Measurements from ENCODE around the gene CIAO3. TPM values are rescaled to one million over a fixed set of nuclear protein-coding genes. Genes with fewer than 3 reads are reported as not detected.

The CIAO3 gene
- total RNA-seq, 1 donor from 2014 or later, result 24.2 TPM

DNA sequence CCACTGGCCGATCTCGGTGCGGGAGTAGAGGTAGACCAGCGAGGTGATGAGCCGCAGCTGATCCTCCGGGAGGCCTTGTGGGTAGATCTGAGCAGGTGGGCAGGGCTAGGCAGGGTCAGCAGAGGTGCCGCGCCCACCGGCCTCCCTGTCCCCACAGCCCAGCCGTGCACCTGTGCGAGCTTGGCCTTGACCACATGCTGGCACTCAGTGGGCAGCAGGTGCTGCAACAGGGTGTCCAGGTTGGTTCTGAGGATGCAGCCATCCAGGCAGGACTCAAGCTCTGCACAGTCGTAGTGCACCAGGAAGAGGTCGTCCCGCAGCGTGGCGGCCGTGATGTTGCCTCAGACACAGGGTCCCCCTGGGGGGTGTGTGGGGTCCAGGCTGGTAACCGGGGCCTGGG lies 32.2 kb upstream of the CIAO3 start:
- ATAC-seq (no peak), DNase-seq (no peak)
- intact Hi-C loops (cut with DNase I), result no loop called here
- H3K4me3 ChIP-seq, result no peak overlapping the region
- no peaks in the 10 kb centered on the region for H3K27me3 ChIP-seq
- no peaks in the 10 kb centered on the region for H3K4me1 ChIP-seq
- no peaks in the 10 kb centered on the region for H3K9me3 ChIP-seq
- no peaks in the 10 kb centered on the region for H3K36me3 ChIP-seq
- H3K27ac ChIP-seq, result no peak overlapping the region
- TF ChIP-seq, protein P1, sequence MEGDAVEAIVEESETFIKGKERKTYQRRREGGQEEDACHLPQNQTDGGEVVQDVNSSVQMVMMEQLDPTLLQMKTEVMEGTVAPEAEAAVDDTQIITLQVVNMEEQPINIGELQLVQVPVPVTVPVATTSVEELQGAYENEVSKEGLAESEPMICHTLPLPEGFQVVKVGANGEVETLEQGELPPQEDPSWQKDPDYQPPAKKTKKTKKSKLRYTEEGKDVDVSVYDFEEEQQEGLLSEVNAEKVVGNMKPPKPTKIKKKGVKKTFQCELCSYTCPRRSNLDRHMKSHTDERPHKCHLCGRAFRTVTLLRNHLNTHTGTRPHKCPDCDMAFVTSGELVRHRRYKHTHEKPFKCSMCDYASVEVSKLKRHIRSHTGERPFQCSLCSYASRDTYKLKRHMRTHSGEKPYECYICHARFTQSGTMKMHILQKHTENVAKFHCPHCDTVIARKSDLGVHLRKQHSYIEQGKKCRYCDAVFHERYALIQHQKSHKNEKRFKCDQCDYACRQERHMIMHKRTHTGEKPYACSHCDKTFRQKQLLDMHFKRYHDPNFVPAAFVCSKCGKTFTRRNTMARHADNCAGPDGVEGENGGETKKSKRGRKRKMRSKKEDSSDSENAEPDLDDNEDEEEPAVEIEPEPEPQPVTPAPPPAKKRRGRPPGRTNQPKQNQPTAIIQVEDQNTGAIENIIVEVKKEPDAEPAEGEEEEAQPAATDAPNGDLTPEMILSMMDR (IDR thresholded peaks at IDR 0.05), result no peak

DNA sequence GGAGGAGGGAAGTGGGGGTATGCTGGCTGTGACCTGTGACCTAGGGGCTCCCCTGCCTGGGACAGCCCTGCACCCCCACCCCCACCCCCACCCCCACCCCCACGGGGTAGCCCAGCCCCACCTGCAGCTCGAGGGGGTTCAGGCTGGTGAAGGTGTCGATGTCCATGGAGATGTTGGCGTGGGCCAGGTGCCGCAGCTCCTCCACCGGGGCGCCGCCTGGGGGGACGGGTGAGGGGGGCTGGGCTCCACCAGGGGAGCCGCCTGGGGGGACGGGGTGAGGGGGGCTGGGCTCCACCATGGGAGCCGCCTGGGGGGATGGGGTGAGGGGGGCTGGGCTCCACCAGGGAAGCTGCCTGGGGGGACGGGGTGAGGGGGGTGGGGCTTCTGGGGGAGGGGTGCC lies 29.6 kb upstream of the CIAO3 start:
- TF ChIP-seq, protein P1 (IDR thresholded peaks at IDR 0.05), result no peak
- Histone ChIP-seq H3K27me3 (no peaks in the 10 kb centered on the region), H3K36me3 (no peaks in the 10 kb centered on the region), H3K4me3 (no peak overlapping the region), H3K27ac (no peak overlapping the region), H3K4me1 (no peaks in the 10 kb centered on the region), H3K9me3 (no peaks in the 10 kb centered on the region)
- ATAC-seq (no peak), DNase-seq (no peak)
- intact Hi-C loops (cut with DNase I), result no loop called here

DNA sequence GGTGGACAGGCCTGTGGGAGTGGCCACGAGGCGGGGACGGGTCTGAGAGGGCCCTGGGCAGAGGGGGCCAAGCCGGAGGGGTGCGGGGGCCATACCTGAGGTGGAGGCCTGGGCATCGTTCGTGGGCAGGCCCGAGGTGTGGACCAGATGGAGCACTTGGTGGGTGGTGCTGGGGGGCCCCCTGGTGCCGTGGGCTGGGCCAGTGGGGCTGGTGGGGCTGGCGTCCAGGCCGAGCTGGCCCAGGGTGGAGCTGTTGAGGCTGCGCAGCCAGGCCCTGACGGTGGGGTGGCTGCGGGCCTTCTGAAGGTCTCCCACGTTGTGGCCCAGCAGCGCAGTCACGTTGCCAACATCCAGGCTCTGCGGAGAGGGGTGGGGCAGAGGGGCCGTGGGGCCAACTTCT lies 29.1 kb upstream of the CIAO3 start:
- H3K27me3 ChIP-seq, result no peaks in the 10 kb centered on the region

DNA sequence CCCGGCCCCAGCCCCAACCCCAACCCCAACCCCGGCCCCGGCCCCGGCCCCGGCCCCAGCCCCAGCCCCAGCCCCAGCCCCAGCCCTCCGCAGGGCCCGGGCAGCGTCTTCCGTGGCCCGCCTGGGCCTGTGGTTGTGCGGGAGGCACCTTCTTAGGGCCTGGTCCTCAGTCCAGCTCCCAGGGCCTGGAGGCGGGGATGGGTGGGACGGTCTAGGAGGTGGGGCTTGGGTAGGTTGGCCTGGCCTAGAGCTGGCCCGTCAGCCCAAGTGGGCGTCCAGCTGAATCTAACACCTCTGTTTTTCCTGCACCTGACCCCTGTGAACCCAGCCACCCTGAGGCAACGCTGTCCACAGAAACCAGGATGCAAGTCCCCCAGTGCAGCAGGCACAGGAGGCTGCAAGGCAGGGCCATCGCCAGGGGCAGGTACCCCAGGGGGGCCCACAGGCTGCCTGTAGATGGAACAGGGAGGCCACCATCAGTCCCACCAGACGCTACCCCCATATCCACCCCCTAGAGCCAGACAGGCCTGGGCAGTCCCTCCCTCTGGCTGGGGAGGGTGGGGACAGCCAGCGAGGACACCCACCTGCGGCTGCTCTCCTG lies 28.5 kb upstream of the CIAO3 start:
- Histone ChIP-seq H3K4me1 (no peaks in the 10 kb centered on the region), H3K36me3 (no peaks in the 10 kb centered on the region), H3K27me3 (no peaks in the 10 kb centered on the region), H3K4me3 (no peak overlapping the region), H3K27ac (no peak overlapping the region), H3K9me3 (no peaks in the 10 kb centered on the region)
- intact Hi-C loops (cut with DNase I), result no loop called here
- DNase-seq (no peak), ATAC-seq (no peak)
- TF ChIP-seq, protein P1 (IDR thresholded peaks at IDR 0.05), result no peak

More for the DNA sequence above, 29.1 kb upstream of the CIAO3 start:
- Histone ChIP-seq H3K27ac (no peak overlapping the region), H3K9me3 (no peaks in the 10 kb centered on the region), H3K4me3 (no peak overlapping the region), H3K36me3 (no peaks in the 10 kb centered on the region), H3K4me1 (no peaks in the 10 kb centered on the region)
- TF ChIP-seq, protein P1 (IDR thresholded peaks at IDR 0.05), result no peak
- intact Hi-C loops (cut with DNase I), result no loop called here
- DNase-seq (no peak), ATAC-seq (no peak)

DNA sequence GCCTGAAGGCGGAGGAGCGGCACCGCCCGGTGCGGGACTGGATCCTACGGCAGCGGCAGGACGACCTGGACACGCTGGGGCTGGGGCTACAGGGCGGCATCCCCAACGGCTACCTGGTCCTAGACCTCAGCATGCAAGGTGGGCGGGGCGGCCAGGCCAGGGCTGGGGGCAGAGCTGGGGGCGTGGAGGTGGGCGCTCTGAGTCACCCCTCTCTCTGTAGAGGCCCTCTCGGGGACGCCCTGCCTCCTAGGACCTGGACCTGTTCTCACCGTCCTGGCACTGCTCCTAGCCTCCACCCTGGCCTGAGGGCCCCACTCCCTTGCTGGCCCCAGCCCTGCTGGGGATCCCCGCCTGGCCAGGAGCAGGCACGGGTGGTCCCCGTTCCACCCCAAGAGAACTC lies 27.6 kb upstream of the CIAO3 start:
- ATAC-seq (no peak), DNase-seq (no peak)
- no peaks in the 10 kb centered on the region for H3K9me3 ChIP-seq
- intact Hi-C loops (cut with DNase I), result no loop called here
- H3K4me1 ChIP-seq, result no peaks in the 10 kb centered on the region
- no peak overlapping the region for H3K27ac ChIP-seq
- H3K27me3 ChIP-seq, result no peaks in the 10 kb centered on the region
- H3K4me3 ChIP-seq, result no peak overlapping the region
- no peaks in the 10 kb centered on the region for H3K36me3 ChIP-seq
- TF ChIP-seq, protein P1 (IDR thresholded peaks at IDR 0.05), result no peak

DNA sequence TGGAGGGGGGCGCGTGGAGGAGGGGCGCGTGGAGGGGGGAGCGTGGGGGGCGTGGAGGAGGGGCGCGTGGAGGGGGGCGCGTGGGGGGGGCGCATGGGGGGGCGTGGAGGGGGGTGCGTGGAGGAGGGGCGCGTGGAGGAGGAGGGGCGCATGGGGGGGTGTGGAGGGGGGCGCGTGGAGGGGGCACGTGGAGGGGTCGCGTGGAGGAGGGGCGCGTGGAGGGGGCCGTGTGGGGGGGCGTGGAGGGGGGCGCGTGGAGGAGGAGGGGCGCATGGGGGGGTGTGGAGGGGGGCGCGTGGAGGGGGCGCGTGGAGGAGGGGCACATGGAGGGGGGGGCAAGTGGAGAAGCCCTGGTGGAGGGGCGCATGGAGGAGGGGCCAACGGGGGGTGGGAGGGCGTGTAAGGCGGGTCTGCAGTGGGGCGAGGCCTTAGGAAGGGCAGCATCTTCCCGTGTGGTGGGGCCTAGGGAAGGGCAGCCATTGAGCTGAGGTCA lies 27.0 kb upstream of the CIAO3 start:
- Histone ChIP-seq H3K36me3 (no peaks in the 10 kb centered on the region), H3K27ac (no peak overlapping the region), H3K27me3 (no peaks in the 10 kb centered on the region), H3K4me3 (no peak overlapping the region), H3K9me3 (no peaks in the 10 kb centered on the region), H3K4me1 (no peaks in the 10 kb centered on the region)
- intact Hi-C loops (cut with DNase I), result no loop called here
- TF ChIP-seq, protein P1 (IDR thresholded peaks at IDR 0.05), result no peak
- DNase-seq (no peak), ATAC-seq (no peak)
